Islet precursor cell (in vitro differentiated cells): ENCODE data around the gene KLF1.

Source experiments
- DNase-seq: peaks from one replicate; pipeline ENCODE4 v3.0.0-alpha.2; 2018

KLF1 gene

DNA sequence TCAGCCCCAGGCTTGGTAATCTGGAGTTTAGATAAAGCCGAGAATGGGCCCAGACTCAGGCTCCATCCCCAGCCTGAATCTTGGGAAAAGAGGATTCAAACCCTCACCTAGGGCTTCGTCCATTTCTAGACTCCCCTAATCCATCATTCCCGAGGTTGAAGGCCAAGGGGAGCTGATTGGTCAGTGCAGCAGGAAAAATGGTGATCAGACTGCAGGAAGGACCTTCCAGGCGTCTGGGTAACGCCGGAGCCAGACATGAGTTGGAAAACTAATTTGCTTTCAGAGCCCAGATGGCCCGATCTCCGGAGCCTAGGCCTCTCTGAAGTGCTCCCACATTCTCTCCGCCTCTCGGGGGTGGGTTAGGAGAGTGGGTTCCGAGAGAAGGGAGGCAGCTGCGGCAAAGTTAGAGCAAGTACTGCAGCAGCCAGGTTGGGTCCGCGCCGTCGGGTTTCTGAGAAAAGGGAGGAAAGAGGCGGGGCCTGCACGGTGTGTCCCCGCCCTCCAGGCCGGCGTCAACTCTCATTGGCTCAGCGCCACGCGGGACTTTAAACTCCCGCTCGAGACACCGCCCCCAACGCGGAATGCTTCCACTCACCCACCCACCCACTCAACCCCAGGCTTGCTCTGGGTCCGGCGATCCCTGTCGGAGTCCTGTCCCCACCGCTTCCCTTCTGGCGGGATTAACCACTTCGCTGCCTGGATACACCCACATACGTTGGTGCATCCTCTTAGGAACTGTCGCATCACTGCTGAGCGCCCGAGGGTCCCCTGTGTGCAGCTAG is 51.8 kb downstream of the KLF1 start:
- DNase-seq, result peak; percentile 68

DNA sequence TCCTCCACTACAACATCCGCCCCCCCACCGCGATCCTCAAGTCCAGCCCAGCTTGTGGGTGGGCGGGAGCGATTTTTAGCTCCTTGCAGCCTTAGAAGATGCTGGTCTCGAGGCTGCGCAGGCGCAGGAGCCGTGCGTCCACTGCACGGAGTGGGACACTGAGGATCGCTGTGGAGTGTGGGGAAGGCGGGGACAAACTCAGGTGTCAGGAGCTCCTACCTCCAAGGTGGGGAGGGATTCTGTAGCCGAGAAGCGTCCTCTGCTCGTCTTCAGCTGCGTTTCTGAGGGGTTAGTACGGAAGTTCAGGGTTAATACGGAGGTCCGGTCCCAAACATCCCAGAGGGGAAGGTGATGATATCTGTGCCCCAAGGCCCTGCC is 52.4 kb downstream of the KLF1 start, which contains the start of gene RTBDN:
Gene RTBDN (minus strand): TSS at position 14 of the 378 bp plus-strand sequence. CDS start 4,600 bp downstream, outside the sequence.
- DNase-seq, result peak; percentile 66
